Neural cell (in vitro differentiated cells): ENCODE data around the gene SPARC.

Experiments
- CTCF ChIP-seq: fragments of 450-650 bp; IDR thresholded peaks from 2 replicates; pipeline ENCODE4 v1.5.1; 2014; ENCODE audit warnings: antibody characterized with exemption, mild to moderate bottlenecking, moderate library complexity; ENCODE audit not compliant: poor library complexity, severe bottlenecking
- EP300 ChIP-seq: fragments of 450-650 bp; conservative IDR thresholded peaks from 2 replicates; pipeline ENCODE4 v1.6.1; 2014; ENCODE audit warnings: antibody characterized with exemption, mild to moderate bottlenecking, moderate library complexity; ENCODE audit not compliant: poor library complexity, severe bottlenecking
- EZH2 ChIP-seq: fragments of 200-600, 300-800 bp; shearing (Covaris generic), sonication (generic); IDR thresholded peaks from 2 replicates; pipeline ENCODE4 v1.6.1; 2014; ENCODE audit warnings: antibody characterized with exemption, low read length, borderline replicate concordance, mild to moderate bottlenecking; ENCODE audit not compliant: insufficient read depth, poor library complexity, severe bottlenecking
- MXI1 ChIP-seq: fragments of 450-650 bp; conservative IDR thresholded peaks from 2 replicates; pipeline ENCODE4 v1.6.1; 2014; ENCODE audit warnings: antibody characterized with exemption, mild to moderate bottlenecking; ENCODE audit not compliant: poor library complexity, severe bottlenecking
- POLR2AphosphoS5 ChIP-seq: IDR thresholded peaks from 2 replicates; pipeline ENCODE4 v1.6.1; 2012
- RAD21 ChIP-seq: fragments of 450-650 bp; conservative IDR thresholded peaks from 2 replicates; pipeline ENCODE4 v1.6.1; 2014; ENCODE audit warnings: antibody characterized with exemption, mild to moderate bottlenecking, moderate library complexity
- REST ChIP-seq: IDR thresholded peaks from 2 replicates; pipeline ENCODE4 v1.6.1; 2012; ENCODE audit warnings: borderline replicate concordance
- SMC3 ChIP-seq: fragments of 450-650 bp; conservative IDR thresholded peaks from 2 replicates; pipeline ENCODE4 v1.6.1; 2014; ENCODE audit warnings: antibody characterized with exemption, mild to moderate bottlenecking, moderate library complexity; ENCODE audit not compliant: poor library complexity
- TAF1 ChIP-seq: IDR thresholded peaks from 2 replicates; pipeline ENCODE4 v1.6.1; 2012; ENCODE audit warnings: low read depth

- TF ChIP-seq CTCF (no peak), POLR2AphosphoS5 (no peak), MXI1 (no peak), RAD21 (no peak), REST (no peak), TAF1 (no peak), EP300 (no peak), SMC3 (no peak), EZH2 (no peak)
Measured at GRCh38 chr5:151671950-151672349, 14.8 kb downstream of the SPARC start.
